HL-60 (cell line): Measurements from ENCODE around the gene BCL6.

Experiments used
- DNase-seq, 2 experiments: peaks; one replicate each; pipeline ENCODE4 v3.0.0-alpha.2; 2010 to 2020; ENCODE audit warnings: low read depth in 1 of 2, low spot score in 1 of 2
- H3K27ac ChIP-seq: fragments of 250-450 bp; sonication (Bioruptor Pico); replicated peaks from 2 replicates; pipeline ENCODE4 v1.5.1; 2020; ENCODE audit warnings: mild to moderate bottlenecking, moderate library complexity
- H3K27me3 ChIP-seq: fragments of 250-450 bp; sonication (Bioruptor Pico); 2 replicates; pipeline ENCODE4 v1.5.1; 2021; ENCODE audit warnings: mild to moderate bottlenecking, moderate library complexity; ENCODE audit not compliant: insufficient read depth, poor library complexity, severe bottlenecking
- H3K4me3 ChIP-seq: replicated peaks from 2 replicates; pipeline ENCODE4 v1.5.1; 2011; ENCODE audit warnings: mild to moderate bottlenecking, control low read depth, low read length; ENCODE audit not compliant: insufficient read depth
- CTCF ChIP-seq: IDR thresholded peaks from one replicate; pipeline ENCODE4 v1.5.1; 2011; ENCODE audit warnings: low read length, control low read depth, inconsistent platforms; ENCODE audit not compliant: insufficient read depth
- GABPA ChIP-seq: IDR thresholded peaks from 2 replicates; pipeline ENCODE4 v1.6.1; 2012; ENCODE audit warnings: low read depth
- POLR2AphosphoS5 ChIP-seq: IDR thresholded peaks from 2 replicates; pipeline ENCODE4 v1.6.1; 2012; ENCODE audit warnings: low read depth
- REST ChIP-seq: IDR thresholded peaks from 2 replicates; pipeline ENCODE4 v1.6.1; 2012; ENCODE audit warnings: low read depth; ENCODE audit not compliant: insufficient replicate concordance
- SPI1 ChIP-seq: IDR thresholded peaks from 2 replicates; pipeline ENCODE4 v1.6.1; 2012; ENCODE audit warnings: low read depth, mild to moderate bottlenecking, borderline replicate concordance

Gene BCL6

GRCh38 chr3:187702507-187703033 lies 42.7 kb downstream of the BCL6 start, which contains the start of gene RTP2:
Gene RTP2 (minus strand): TSS chr3:187702557. CDS start chr3:187702128, 429 bp downstream.
- Histone ChIP-seq H3K27ac (no peak within 1 kb of the TSS), H3K4me3 (no peak within 1 kb of the TSS), H3K27me3 (no peaks in the 10 kb centered on the region)
- no peak for DNase-seq
- TF ChIP-seq SPI1: no peak
- TF ChIP-seq POLR2AphosphoS5: no peak
- TF ChIP-seq GABPA: no peak
- TF ChIP-seq CTCF: no peak
- TF ChIP-seq REST: no peak

GRCh38 chr3:187700249-187700648 lies 45.0 kb downstream of the BCL6 start:
- TF ChIP-seq SPI1: no peak
- no peak for TF ChIP-seq CTCF
- no peak for TF ChIP-seq REST
- no peak for TF ChIP-seq GABPA
- TF ChIP-seq POLR2AphosphoS5: no peak
- H3K4me3 ChIP-seq: no peak overlapping the region
- no peak overlapping the region for H3K27ac ChIP-seq
- DNase-seq: no peak
- no peaks in the 10 kb centered on the region for H3K27me3 ChIP-seq

GRCh38 chr3:187698499-187699399 lies 46.5 kb downstream of the BCL6 start:
- DNase-seq: no peak
- no peak for TF ChIP-seq CTCF
- TF ChIP-seq REST: no peak
- no peak for TF ChIP-seq POLR2AphosphoS5
- no peak for TF ChIP-seq SPI1
- Histone ChIP-seq H3K4me3 (no peak overlapping the region), H3K27me3 (no peaks in the 10 kb centered on the region), H3K27ac (no peak overlapping the region)
